Measurements from ENCODE around the gene PSAPL1. TPM values are rescaled to one million over a fixed set of nuclear protein-coding genes. Genes with fewer than 3 reads are reported as not detected.

Gene PSAPL1
- total RNA-seq, 1 donor from 2014 or later = not detected

- TF ChIP-seq, protein P1, sequence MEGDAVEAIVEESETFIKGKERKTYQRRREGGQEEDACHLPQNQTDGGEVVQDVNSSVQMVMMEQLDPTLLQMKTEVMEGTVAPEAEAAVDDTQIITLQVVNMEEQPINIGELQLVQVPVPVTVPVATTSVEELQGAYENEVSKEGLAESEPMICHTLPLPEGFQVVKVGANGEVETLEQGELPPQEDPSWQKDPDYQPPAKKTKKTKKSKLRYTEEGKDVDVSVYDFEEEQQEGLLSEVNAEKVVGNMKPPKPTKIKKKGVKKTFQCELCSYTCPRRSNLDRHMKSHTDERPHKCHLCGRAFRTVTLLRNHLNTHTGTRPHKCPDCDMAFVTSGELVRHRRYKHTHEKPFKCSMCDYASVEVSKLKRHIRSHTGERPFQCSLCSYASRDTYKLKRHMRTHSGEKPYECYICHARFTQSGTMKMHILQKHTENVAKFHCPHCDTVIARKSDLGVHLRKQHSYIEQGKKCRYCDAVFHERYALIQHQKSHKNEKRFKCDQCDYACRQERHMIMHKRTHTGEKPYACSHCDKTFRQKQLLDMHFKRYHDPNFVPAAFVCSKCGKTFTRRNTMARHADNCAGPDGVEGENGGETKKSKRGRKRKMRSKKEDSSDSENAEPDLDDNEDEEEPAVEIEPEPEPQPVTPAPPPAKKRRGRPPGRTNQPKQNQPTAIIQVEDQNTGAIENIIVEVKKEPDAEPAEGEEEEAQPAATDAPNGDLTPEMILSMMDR (IDR thresholded peaks at IDR 0.05; ENCODE audit: insufficient read depth, low read length, severe bottlenecking) = no peak
- DNase-seq (ENCODE audit: low read depth) (no peak), FAIRE-seq (no peak)
- H3K27me3 ChIP-seq (ENCODE audit: control insufficient read depth, insufficient read depth, low read length) = no peaks in the 10 kb centered on the region
- no peak overlapping the region for H3K4me3 ChIP-seq (ENCODE audit: low read depth, low read length)
- H3K36me3 ChIP-seq (ENCODE audit: control insufficient read depth, insufficient read depth, low read length) = no peaks in the 10 kb centered on the region
Measured at GRCh38 chr4:7391637-7392437, 42.9 kb downstream of the PSAPL1 start.

DNA sequence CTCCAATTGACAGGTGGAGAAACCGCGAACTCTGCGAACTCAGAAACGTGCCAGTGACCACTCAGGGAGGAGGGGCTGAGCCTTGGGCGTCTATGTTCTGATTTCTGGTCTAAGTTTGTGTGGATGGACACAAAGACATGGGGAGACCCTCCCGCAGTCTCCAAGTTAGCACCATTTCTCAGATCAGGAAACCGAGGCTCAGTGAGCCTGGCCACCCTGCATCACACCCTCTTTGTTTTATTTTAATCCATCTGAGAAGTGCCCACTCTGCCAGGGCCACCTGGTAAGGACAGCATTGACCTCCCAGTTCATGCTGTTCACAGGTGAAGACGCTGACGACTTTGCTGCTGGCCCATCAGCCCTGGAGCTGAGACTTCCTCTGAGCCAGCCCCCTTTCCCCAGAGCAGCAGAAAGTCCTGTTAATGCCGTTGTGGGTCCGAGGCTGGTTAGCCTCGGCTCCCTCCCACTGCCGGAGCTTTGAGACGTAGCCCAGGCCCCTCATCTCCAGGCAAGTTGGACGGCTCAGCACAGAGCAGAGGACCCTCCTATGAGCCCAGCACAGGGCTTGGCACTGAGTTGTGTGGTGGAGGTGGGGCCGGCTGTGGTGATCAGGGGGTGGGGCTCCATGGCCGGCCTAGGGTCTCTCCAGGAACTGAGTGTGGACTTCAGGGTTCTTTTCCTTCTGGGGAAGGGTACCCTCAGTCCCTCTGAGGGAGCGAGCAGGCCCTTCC lies 43.7 kb downstream of the PSAPL1 start:
- Histone ChIP-seq H3K36me3 (ENCODE audit: control insufficient read depth, insufficient read depth, low read length) (no peaks in the 10 kb centered on the region), H3K27me3 (ENCODE audit: control insufficient read depth, insufficient read depth, low read length) (no peaks in the 10 kb centered on the region), H3K4me3 (ENCODE audit: low read depth, low read length) (no peak overlapping the region)
- FAIRE-seq (no peak), DNase-seq (ENCODE audit: low read depth) (no peak)
- TF ChIP-seq, protein P1 (IDR thresholded peaks at IDR 0.05; ENCODE audit: insufficient read depth, low read length, severe bottlenecking) = no peak

- TF ChIP-seq, protein P1 (IDR thresholded peaks at IDR 0.05; ENCODE audit: insufficient read depth, low read length, severe bottlenecking) = no peak
Measured at GRCh38 chr4:7390336-7390735, 44.4 kb downstream of the PSAPL1 start.

GRCh38 chr4:7389719-7390118 lies 45.0 kb downstream of the PSAPL1 start:
- DNase-seq (ENCODE audit: low read depth) (no peak), FAIRE-seq (no peak)
- Histone ChIP-seq H3K36me3 (ENCODE audit: control insufficient read depth, insufficient read depth, low read length) (no peaks in the 10 kb centered on the region), H3K27me3 (ENCODE audit: control insufficient read depth, insufficient read depth, low read length) (no peaks in the 10 kb centered on the region), H3K4me3 (ENCODE audit: low read depth, low read length) (no peak overlapping the region)
- TF ChIP-seq, protein P1 (IDR thresholded peaks at IDR 0.05; ENCODE audit: insufficient read depth, low read length, severe bottlenecking) = no peak

More at GRCh38 chr4:7390336-7390735, 44.4 kb downstream of the PSAPL1 start:
- no peak overlapping the region for H3K4me3 ChIP-seq (ENCODE audit: low read depth, low read length)
- H3K36me3 ChIP-seq (ENCODE audit: control insufficient read depth, insufficient read depth, low read length) = no peaks in the 10 kb centered on the region
- DNase-seq (ENCODE audit: low read depth) (no peak), FAIRE-seq (no peak)
- no peaks in the 10 kb centered on the region for H3K27me3 ChIP-seq (ENCODE audit: control insufficient read depth, insufficient read depth, low read length)

DNA sequence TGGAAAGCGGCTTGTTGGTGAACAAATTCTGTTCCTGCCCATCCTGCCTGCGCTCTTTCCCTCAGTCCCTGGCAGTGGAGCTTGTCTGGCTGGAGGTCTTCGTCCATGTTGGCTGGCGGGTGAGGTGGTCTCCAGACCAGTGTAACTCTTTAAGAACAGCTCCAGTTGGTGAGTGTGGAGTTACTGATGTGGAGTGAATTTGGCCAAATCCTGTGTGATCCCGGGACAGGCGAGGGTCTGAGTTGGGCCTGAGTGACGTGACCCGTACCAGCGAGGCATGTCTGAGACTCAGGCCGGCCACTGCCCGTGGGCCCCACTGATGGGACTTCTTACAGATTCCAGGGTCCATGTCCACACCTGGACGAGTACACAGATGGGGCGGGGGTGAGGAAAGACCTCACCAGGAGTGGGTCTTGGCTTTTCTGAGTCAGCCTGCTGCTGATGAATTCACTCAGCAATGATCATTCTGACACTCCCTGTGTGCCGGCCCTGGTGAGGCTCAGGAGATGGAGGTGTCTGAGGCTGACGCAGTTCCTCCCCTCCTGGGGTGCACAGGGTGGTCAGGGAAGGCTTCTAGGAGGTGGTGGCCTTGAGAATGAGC lies 45.5 kb downstream of the PSAPL1 start:
- TF ChIP-seq, protein P1 (IDR thresholded peaks at IDR 0.05; ENCODE audit: insufficient read depth, low read length, severe bottlenecking) = no peak
- Histone ChIP-seq H3K4me3 (ENCODE audit: low read depth, low read length) (no peak overlapping the region), H3K36me3 (ENCODE audit: control insufficient read depth, insufficient read depth, low read length) (no peaks in the 10 kb centered on the region), H3K27me3 (ENCODE audit: control insufficient read depth, insufficient read depth, low read length) (no peaks in the 10 kb centered on the region)
- no peak for DNase-seq (ENCODE audit: low read depth)
- FAIRE-seq = no peak
